ENCODE results near the gene NEURL1B. TPM values are rescaled to one million over a fixed set of nuclear protein-coding genes. Genes with fewer than 3 reads are reported as not detected.
"Not testable (repeated sequence)": the region's sequence is repeated elsewhere in the genome, so short reads cannot be mapped to it uniquely, and the experiment has no call there.

The NEURL1B gene
- polyA plus RNA-seq, 1 donor (not counting 4 experiments of a cell fraction or from before 2014, with no cell fraction given), result 0.43 TPM

- H3K79me2 ChIP-seq (ENCODE audit: control insufficient read depth, insufficient read depth, low read length), result no peaks in the 10 kb centered on the region
- dilution Hi-C loops (cut with MboI; ENCODE audit: extremely low pct_ligation_motif_present, low sequenced_read_pairs), result no loop called here
- no peaks in the 10 kb centered on the region for H3K9me1 ChIP-seq (ENCODE audit: control insufficient read depth, extremely low read depth, insufficient read depth, low read length)
- H3K27me3 ChIP-seq (ENCODE audit: control insufficient read depth, extremely low read depth, insufficient read depth, low read length), result peaks cover 16% of the 10 kb centered on the region
- DNase-seq (ENCODE audit: low read depth, low spot score) (peak; percentile 17), FAIRE-seq (no peak)
- H3K36me3 ChIP-seq (ENCODE audit: control insufficient read depth in 2 of 2, extremely low read depth in 1 of 2, insufficient read depth in 2 of 2, low read length in 2 of 2), result no peaks in the 10 kb centered on the region
- no peak overlapping the region for H3K27ac ChIP-seq (ENCODE audit: control insufficient read depth, insufficient read depth, low read length)
- H2AFZ ChIP-seq (ENCODE audit: control insufficient read depth, low read length), result no peak overlapping the region
- no peak overlapping the region for H3K4me2 ChIP-seq (ENCODE audit: control insufficient read depth, extremely low read depth, insufficient read depth, low read depth, low read length)
- no peak overlapping the region for H3K4me3 ChIP-seq (ENCODE audit: control insufficient read depth in 2 of 3, extremely low read depth in 1 of 3, insufficient read depth in 2 of 3, low read depth in 1 of 3, low read length in 3 of 3)
- H3K9me3 ChIP-seq (ENCODE audit: control insufficient read depth, low read depth, low read length), result no peaks in the 10 kb centered on the region
- H3K4me1 ChIP-seq (ENCODE audit: control insufficient read depth, extremely low read depth, insufficient read depth, low read length), result peaks cover 3% of the 10 kb centered on the region
- H4K20me1 ChIP-seq (ENCODE audit: control insufficient read depth, extremely low read depth, insufficient read depth, low read length), result no peaks in the 10 kb centered on the region
- H3K9ac ChIP-seq (ENCODE audit: control insufficient read depth, extremely low read depth, insufficient read depth, low read length), result no peak overlapping the region
- TF ChIP-seq EZH2 (IDR thresholded peaks at IDR 0.05; ENCODE audit: low read length), result no peak
- no peak for TF ChIP-seq CTCF (optimal IDR thresholded peaks at IDR 0.05 in 1 of 3, IDR thresholded peaks at IDR 0.05 in 1 of 3, conservative IDR thresholded peaks at IDR 0.05 in 1 of 3; ENCODE audit: extremely low read depth in 1 of 3, insufficient read depth in 2 of 3, low read length in 3 of 3)
These were observed 6.9 kb downstream of the NEURL1B start for GRCh38 chr5:172648013-172648381.

GRCh38 chr5:172648755-172649154 is 7.7 kb downstream of the NEURL1B start:
- H3K4me1 ChIP-seq (ENCODE audit: control insufficient read depth, extremely low read depth, insufficient read depth, low read length), result peaks cover 3% of the 10 kb centered on the region
- no peak overlapping the region for H3K4me2 ChIP-seq (ENCODE audit: control insufficient read depth, extremely low read depth, insufficient read depth, low read depth, low read length)
- DNase-seq (ENCODE audit: low read depth, low spot score) (no peak), FAIRE-seq (no peak)
- H3K79me2 ChIP-seq (ENCODE audit: control insufficient read depth, insufficient read depth, low read length), result no peaks in the 10 kb centered on the region
- H3K9me1 ChIP-seq (ENCODE audit: control insufficient read depth, extremely low read depth, insufficient read depth, low read length), result no peaks in the 10 kb centered on the region
- H3K9ac ChIP-seq (ENCODE audit: control insufficient read depth, extremely low read depth, insufficient read depth, low read length), result no peak overlapping the region
- no peaks in the 10 kb centered on the region for H3K9me3 ChIP-seq (ENCODE audit: control insufficient read depth, low read depth, low read length)
- dilution Hi-C loops (cut with MboI; ENCODE audit: extremely low pct_ligation_motif_present, low sequenced_read_pairs), result no loop called here
- TF ChIP-seq CTCF (optimal IDR thresholded peaks at IDR 0.05 in 1 of 3, IDR thresholded peaks at IDR 0.05 in 1 of 3, conservative IDR thresholded peaks at IDR 0.05 in 1 of 3; ENCODE audit: extremely low read depth in 1 of 3, insufficient read depth in 2 of 3, low read length in 3 of 3), result no peak
- no peak for TF ChIP-seq EZH2 (IDR thresholded peaks at IDR 0.05; ENCODE audit: low read length)
- H4K20me1 ChIP-seq (ENCODE audit: control insufficient read depth, extremely low read depth, insufficient read depth, low read length), result no peaks in the 10 kb centered on the region
- no peak overlapping the region for H3K4me3 ChIP-seq (ENCODE audit: control insufficient read depth in 2 of 3, extremely low read depth in 1 of 3, insufficient read depth in 2 of 3, low read depth in 1 of 3, low read length in 3 of 3)
- H3K27ac ChIP-seq (ENCODE audit: control insufficient read depth, insufficient read depth, low read length), result no peak overlapping the region
- H3K36me3 ChIP-seq (ENCODE audit: control insufficient read depth in 2 of 2, extremely low read depth in 1 of 2, insufficient read depth in 2 of 2, low read length in 2 of 2), result no peaks in the 10 kb centered on the region
- H2AFZ ChIP-seq (ENCODE audit: control insufficient read depth, low read length), result no peak overlapping the region
- H3K27me3 ChIP-seq (ENCODE audit: control insufficient read depth, extremely low read depth, insufficient read depth, low read length), result peaks cover 8% of the 10 kb centered on the region

- H3K4me1 ChIP-seq (ENCODE audit: control insufficient read depth, extremely low read depth, insufficient read depth, low read length), result peaks cover 14% of the 10 kb centered on the region
These were observed 15.4 kb downstream of the NEURL1B start for GRCh38 chr5:172656496-172656895.

GRCh38 chr5:172657524-172658233 is 16.6 kb downstream of the NEURL1B start:
- H3K9ac ChIP-seq (ENCODE audit: control insufficient read depth, extremely low read depth, insufficient read depth, low read length); H3K9me1 ChIP-seq (ENCODE audit: control insufficient read depth, extremely low read depth, insufficient read depth, low read length); H4K20me1 ChIP-seq (ENCODE audit: control insufficient read depth, extremely low read depth, insufficient read depth, low read length); H2AFZ ChIP-seq (ENCODE audit: control insufficient read depth, low read length); H3K27me3 ChIP-seq (ENCODE audit: control insufficient read depth, extremely low read depth, insufficient read depth, low read length); H3K79me2 ChIP-seq (ENCODE audit: control insufficient read depth, insufficient read depth, low read length); FAIRE-seq; H3K36me3 ChIP-seq (ENCODE audit: control insufficient read depth in 2 of 2, extremely low read depth in 1 of 2, insufficient read depth in 2 of 2, low read length in 2 of 2); dilution Hi-C loops (cut with MboI; ENCODE audit: extremely low pct_ligation_motif_present, low sequenced_read_pairs); H3K27ac ChIP-seq (ENCODE audit: control insufficient read depth, insufficient read depth, low read length); DNase-seq (ENCODE audit: low read depth, low spot score); H3K9me3 ChIP-seq (ENCODE audit: control insufficient read depth, low read depth, low read length); H3K4me2 ChIP-seq (ENCODE audit: control insufficient read depth, extremely low read depth, insufficient read depth, low read depth, low read length); H3K4me3 ChIP-seq (ENCODE audit: control insufficient read depth in 2 of 3, extremely low read depth in 1 of 3, insufficient read depth in 2 of 3, low read depth in 1 of 3, low read length in 3 of 3): not testable (repeated sequence)
- H3K4me1 ChIP-seq (ENCODE audit: control insufficient read depth, extremely low read depth, insufficient read depth, low read length), result peaks cover 14% of the 10 kb centered on the region

More at GRCh38 chr5:172656496-172656895, 15.4 kb downstream of the NEURL1B start:
- H3K27ac ChIP-seq (ENCODE audit: control insufficient read depth, insufficient read depth, low read length); DNase-seq (ENCODE audit: low read depth, low spot score); H2AFZ ChIP-seq (ENCODE audit: control insufficient read depth, low read length); H3K4me2 ChIP-seq (ENCODE audit: control insufficient read depth, extremely low read depth, insufficient read depth, low read depth, low read length); H3K9me3 ChIP-seq (ENCODE audit: control insufficient read depth, low read depth, low read length); H3K9ac ChIP-seq (ENCODE audit: control insufficient read depth, extremely low read depth, insufficient read depth, low read length); FAIRE-seq; H3K79me2 ChIP-seq (ENCODE audit: control insufficient read depth, insufficient read depth, low read length); H3K36me3 ChIP-seq (ENCODE audit: control insufficient read depth in 2 of 2, extremely low read depth in 1 of 2, insufficient read depth in 2 of 2, low read length in 2 of 2); H3K9me1 ChIP-seq (ENCODE audit: control insufficient read depth, extremely low read depth, insufficient read depth, low read length); dilution Hi-C loops (cut with MboI; ENCODE audit: extremely low pct_ligation_motif_present, low sequenced_read_pairs); H4K20me1 ChIP-seq (ENCODE audit: control insufficient read depth, extremely low read depth, insufficient read depth, low read length); H3K4me3 ChIP-seq (ENCODE audit: control insufficient read depth in 2 of 3, extremely low read depth in 1 of 3, insufficient read depth in 2 of 3, low read depth in 1 of 3, low read length in 3 of 3); H3K27me3 ChIP-seq (ENCODE audit: control insufficient read depth, extremely low read depth, insufficient read depth, low read length): not testable (repeated sequence)

All from keratinocyte (primary cell).